PC-3 (cell line): ENCODE data around the gene PUS10.

Experiments
- CTCF ChIP-seq: fragments of 300-600 bp; sonication (generic); conservative IDR thresholded peaks from 2 replicates; pipeline ENCODE4 v1.5.1; 2017; ENCODE audit warnings: antibody characterized with exemption, low read depth, mild to moderate bottlenecking, low read length
- EZH2 ChIP-seq: fragments of 300-600 bp; sonication (generic); IDR thresholded peaks from one replicate; pipeline ENCODE4 v1.6.1; 2017; ENCODE audit warnings: antibody characterized with exemption, mild to moderate bottlenecking, low read length; ENCODE audit not compliant: unreplicated experiment
- EZH2phosphoT487 ChIP-seq: fragments of 300-600 bp; sonication (generic); IDR thresholded peaks from 2 replicates; pipeline ENCODE4 v1.6.1; 2018; ENCODE audit warnings: mild to moderate bottlenecking, antibody characterized with exemption, low read length, borderline replicate concordance

DNA sequence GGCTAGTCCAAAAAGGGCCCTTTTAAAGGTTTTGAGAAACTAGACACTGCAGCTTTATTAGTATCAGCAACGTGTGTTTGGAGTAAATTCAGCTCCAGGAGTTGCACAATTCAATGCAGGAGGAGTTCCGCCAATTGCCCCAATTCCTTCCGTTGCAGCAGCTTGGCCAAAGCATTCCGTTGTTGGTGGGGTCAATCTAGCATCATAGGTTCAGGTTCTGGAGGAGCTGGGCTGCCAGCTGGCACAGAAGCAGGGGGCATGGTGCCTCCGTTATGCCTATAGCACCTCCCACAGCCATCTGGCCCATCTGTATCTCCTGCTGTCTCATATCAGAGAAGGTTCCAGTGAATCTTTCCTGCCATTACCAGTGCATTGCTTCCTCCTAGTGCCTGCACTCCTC lies 81.3 kb downstream of the PUS10 start:
- TF ChIP-seq CTCF, result no peak
- TF ChIP-seq EZH2, result no peak
- no peak for TF ChIP-seq EZH2phosphoT487
